ENCODE measurements around the gene RAPH1.

Gene RAPH1

DNA sequence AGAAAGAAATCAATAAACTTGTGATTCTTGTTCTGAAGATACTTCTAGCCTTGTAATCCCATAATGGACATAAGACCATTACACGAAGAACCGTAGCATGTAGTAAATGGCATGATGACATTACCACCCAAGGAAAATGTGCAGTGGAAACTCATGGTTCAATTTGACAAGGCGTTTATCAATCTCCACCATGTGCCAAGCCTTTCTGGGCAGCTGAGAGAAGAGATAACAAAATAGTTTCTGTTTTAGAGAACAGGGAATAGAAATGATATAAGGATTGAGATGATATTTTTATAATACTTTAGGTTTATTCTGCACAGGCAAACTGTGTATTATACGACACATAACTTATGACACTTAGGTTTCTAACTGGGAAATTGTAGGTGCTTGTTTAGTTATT lies 187.7 kb downstream of the RAPH1 start:
- no peak for DNase-seq

DNA sequence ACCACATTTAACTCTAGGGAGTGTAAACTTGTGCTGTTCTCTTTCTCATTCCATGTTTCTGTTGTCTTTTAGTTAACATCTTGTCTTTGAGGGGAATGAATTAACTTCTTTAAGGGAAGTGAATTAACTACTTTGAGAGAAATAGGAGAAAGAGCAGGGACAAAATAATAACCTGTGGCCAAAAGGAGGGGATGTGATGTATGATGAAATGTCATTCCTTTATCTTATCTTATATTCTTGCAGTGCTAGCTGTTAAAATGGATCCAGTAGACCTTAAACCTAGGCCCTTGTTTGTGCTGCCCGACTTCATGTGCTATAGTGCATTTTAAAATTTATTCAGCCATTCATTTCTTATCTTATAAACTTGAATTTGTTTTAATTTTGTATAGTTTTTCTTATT lies 188.5 kb downstream of the RAPH1 start:
- no peak for DNase-seq

DNA sequence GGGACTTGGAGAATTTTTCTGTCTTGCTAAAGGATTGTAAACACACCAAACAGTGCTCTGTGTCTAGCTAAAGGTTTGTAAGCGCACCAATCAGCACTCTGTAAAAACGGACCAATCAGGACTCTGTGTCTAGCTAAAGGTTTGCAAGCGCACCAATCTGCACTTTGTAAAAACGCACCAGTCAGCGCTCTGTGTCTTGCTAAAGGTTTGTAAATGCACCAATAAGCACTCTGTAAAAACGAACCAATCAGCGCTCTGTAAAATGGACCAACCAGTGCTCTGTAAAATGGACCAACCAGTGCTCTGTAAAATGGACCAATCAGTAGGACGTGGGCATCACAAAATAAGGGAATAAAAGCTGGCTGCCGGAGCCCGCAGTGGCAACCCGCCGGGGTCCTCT lies 190.4 kb downstream of the RAPH1 start:
- DNase-seq, result no peak

Measured in stimulated activated CD4-positive, alpha-beta T cell treated with anti-CD3 and anti-CD28 coated beads, Interleukin-1b, Interleukin-23, amount 100 ng/mL, for 48 hours (primary cell).